ACHN (cell line): ENCODE measurements around the gene OBSL1.
A peak's percentile ranks its signal among the peaks of the same experiment; 100 is the strongest.

Experiments used
- DNase-seq: peaks from one replicate; pipeline ENCODE4 v3.0.0-alpha.2; 2015
- in situ Hi-C: cut with HindIII; loops from 2 replicates; pipeline ENCODE4 v1.10.0; 2017; ENCODE audit warnings: low sequenced_read_pairs, low pct_ligation_motif_present, low pct_unique_long_range_greater_than_20kb

The OBSL1 gene

GRCh38 chr2:219556413-219556812 is 14.9 kb downstream of the OBSL1 start:
- in situ Hi-C loops: no loop called here

GRCh38 chr2:219555956-219556355 is 15.4 kb downstream of the OBSL1 start:
- no peak for DNase-seq
- in situ Hi-C loops: no loop called here

More at GRCh38 chr2:219556413-219556812, 14.9 kb downstream of the OBSL1 start:
- DNase-seq: no peak

- in situ Hi-C loops: no loop called here
- DNase-seq: no peak
Observed at GRCh38 chr2:219554350-219554749, 17.0 kb downstream of the OBSL1 start.

GRCh38 chr2:219553463-219553963 is 17.8 kb downstream of the OBSL1 start:
- in situ Hi-C loops: no loop called here
- DNase-seq: no peak

- in situ Hi-C loops: no loop called here
- no peak for DNase-seq
Observed at GRCh38 chr2:219553168-219553417, 18.2 kb downstream of the OBSL1 start.

- DNase-seq: peak; percentile 84
- in situ Hi-C loops: no loop called here
Observed at GRCh38 chr2:219552382-219553167, 18.8 kb downstream of the OBSL1 start.

- in situ Hi-C loops: no loop called here
- DNase-seq: peak; percentile 72
Observed at GRCh38 chr2:219551441-219552381, 19.6 kb downstream of the OBSL1 start.

GRCh38 chr2:219549619-219550018 is 21.7 kb downstream of the OBSL1 start:
- in situ Hi-C loops: no loop called here
- DNase-seq: no peak

GRCh38 chr2:219548990-219549389 is 22.3 kb downstream of the OBSL1 start:
- in situ Hi-C loops: no loop called here
- no peak for DNase-seq

- in situ Hi-C loops: no loop called here
- DNase-seq: no peak
Observed at GRCh38 chr2:219547621-219548020, 23.7 kb downstream of the OBSL1 start.

- in situ Hi-C loops: no loop called here
- DNase-seq: no peak
Observed at GRCh38 chr2:219545943-219546352, 25.4 kb downstream of the OBSL1 start.

- in situ Hi-C loops: no loop called here
- no peak for DNase-seq
Observed at GRCh38 chr2:219545295-219545942, 25.9 kb downstream of the OBSL1 start.

- in situ Hi-C loops: no loop called here
- no peak for DNase-seq
Observed at GRCh38 chr2:219544567-219544966, 26.8 kb downstream of the OBSL1 start.

GRCh38 chr2:219543596-219544358 is 27.6 kb downstream of the OBSL1 start, which contains the start of the genes CHPF and TMEM198:
TSS of gene CHPF (minus strand) at chr2:219543809. CDS start at chr2:219543538, 271 bp downstream.
TSS of gene TMEM198 (plus strand) at chr2:219544028. CDS start at chr2:219544728, 700 bp downstream.
- peak; percentile 99 for DNase-seq
- in situ Hi-C loops: no loop called here

- in situ Hi-C loops: no loop called here
Observed at GRCh38 chr2:219542931-219543595, 28.3 kb downstream of the OBSL1 start.

GRCh38 chr2:219541611-219542180 is 29.6 kb downstream of the OBSL1 start:
- peak; percentile 77 for DNase-seq
- in situ Hi-C loops: no loop called here

More at GRCh38 chr2:219542931-219543595, 28.3 kb downstream of the OBSL1 start:
- DNase-seq: peak; percentile 63

- no peak for DNase-seq
- in situ Hi-C loops: no loop called here
Observed at GRCh38 chr2:219540784-219541504, 30.4 kb downstream of the OBSL1 start.
